ENCODE data around the gene DNAJA2. TPM values are rescaled to one million over a fixed set of nuclear protein-coding genes. Genes with fewer than 3 reads are reported as not detected.

DNAJA2 gene
- total and polyA plus RNA-seq, 2 of the 8 experiments (the other 6 are each of a cell fraction or from before 2014, with no cell fraction given): 9.4 to 93.8 TPM

- DNase-seq (ENCODE audit: low read depth in 1 of 2, low spot score in 2 of 2): no peak
- H3K36me3 ChIP-seq (ENCODE audit: control insufficient read depth in 2 of 4, insufficient read depth in 4 of 4, low read length in 3 of 4): peaks cover 27 to 72% (median 38%) of the 10 kb centered on the region in 4 experiments
These were observed 3.4 kb downstream of the DNAJA2 start for GRCh38 chr16:46970089-46970488.

More at GRCh38 chr16:46970089-46970488, 3.4 kb downstream of the DNAJA2 start:
- no peak overlapping the region for H3K27ac ChIP-seq (ENCODE audit: low read depth, low read length)
- H3K27me3 ChIP-seq (replicated peaks in 1 of 4; ENCODE audit: control insufficient read depth in 3 of 4, extremely low read depth in 1 of 4, insufficient read depth in 3 of 4, low read length in 3 of 4): no peaks in the 10 kb centered on the region
- H2AFZ ChIP-seq (ENCODE audit: low read length): no peak overlapping the region
- H3K4ac ChIP-seq (replicated peaks; ENCODE audit: insufficient read length, low read depth, low read length): no peak overlapping the region
- H2BK12ac ChIP-seq (ENCODE audit: low read depth, low read length): no peak overlapping the region
- H2BK20ac ChIP-seq (ENCODE audit: low read length): no peak overlapping the region
- no peak overlapping the region for H2AK5ac ChIP-seq (ENCODE audit: low read depth, low read length)
- no peak overlapping the region for H3K9ac ChIP-seq (replicated peaks in 1 of 4; ENCODE audit: extremely low read depth in 1 of 4, low read depth in 3 of 4, low read length in 3 of 4)
- no peak for FAIRE-seq
- peaks cover 7% of the 10 kb centered on the region; the same call in 1 of the 2 replicates for H3K79me1 ChIP-seq (ENCODE audit: low read depth, low read length)
- H3K18ac ChIP-seq (ENCODE audit: extremely low read depth, low read length): no peak overlapping the region
- TF ChIP-seq NRF1 (IDR thresholded peaks at IDR 0.05; ENCODE audit: low read depth, low read length): no peak
- no peak for TF ChIP-seq ASH2L (IDR thresholded peaks at IDR 0.05; ENCODE audit: low read length)
- TF ChIP-seq EZH2 (IDR thresholded peaks at IDR 0.05; ENCODE audit: low read depth, low read length, severe bottlenecking): no peak
- TF ChIP-seq CEBPB (IDR thresholded peaks at IDR 0.05; ENCODE audit: low read depth, low read length): no peak
- peaks cover 2 to 8% (median 4%) of the 10 kb centered on the region in 4 experiments; a peak in 4 of 7 replicates for H3K4me1 ChIP-seq (replicated peaks in 1 of 4; ENCODE audit: control insufficient read depth in 3 of 4, insufficient read depth in 4 of 4, low read length in 3 of 4)
- no peak overlapping the region for H4K8ac ChIP-seq (ENCODE audit: extremely low read depth, insufficient read depth, low read length)
- no peak overlapping the region for H2BK5ac ChIP-seq (ENCODE audit: low read depth, low read length)
- no peak overlapping the region for H4K5ac ChIP-seq (ENCODE audit: insufficient read length, low read depth, low read length)
- H3K79me2 ChIP-seq (ENCODE audit: control insufficient read depth in 1 of 2, insufficient read depth in 2 of 2, low read length in 2 of 2): peaks cover 6 to 55% of the 10 kb centered on the region in 2 experiments; a peak in 3 of 4 replicates
- H3K4me3 ChIP-seq (ENCODE audit: extremely low read depth in 1 of 4, insufficient read depth in 2 of 4, low read depth in 3 of 4, low read length in 4 of 4): no peak overlapping the region
- CTCF ChIA-PET (ENCODE audit: partially characterized antibody): interaction anchor here (0.6 to 1.2 kb wide), 3 partner anchors 24 to 65 kb away, joined by 3 read pairs; no protein-coding TSS in a partner anchor
- no peaks in the 10 kb centered on the region for H3K9me3 ChIP-seq (ENCODE audit: insufficient read depth in 2 of 2, low read depth in 1 of 2, low read length in 1 of 2)
- no peak overlapping the region for H3K56ac ChIP-seq (replicated peaks; ENCODE audit: insufficient read length, low read depth, low read length)
- H3K23ac ChIP-seq (ENCODE audit: insufficient read length): no peak overlapping the region
- 87% methylated on average over 2 of the region's 2 CpGs; no CpG with 5 or more reads in 1 of the 2 experiments for WGBS, 2 experiments (ENCODE audit: extremely low coverage in 1 of 2, insufficient coverage in 1 of 2, insufficient read length in 1 of 2, insufficient replicate concordance in 2 of 2, low coverage in 1 of 2, low lambda C conversion rate in 2 of 2, missing lambda C conversion rate in 1 of 2)
- H2BK120ac ChIP-seq (replicated peaks; ENCODE audit: low read depth, low read length): no peak overlapping the region
- H4K20me1 ChIP-seq (replicated peaks in 1 of 2; ENCODE audit: control insufficient read depth in 1 of 2, insufficient read depth in 2 of 2, low read length in 2 of 2): peaks cover 0 to 1% of the 10 kb centered on the region in 2 experiments
- peaks cover 5% of the 10 kb centered on the region for H3K23me2 ChIP-seq (ENCODE audit: low read depth, low read length)
- no peak overlapping the region for H3K14ac ChIP-seq (ENCODE audit: insufficient read length)
- no peak overlapping the region for H3K4me2 ChIP-seq (ENCODE audit: insufficient read depth in 1 of 2, low read depth in 2 of 2, low read length in 2 of 2)
- POLR2A ChIA-PET (ENCODE audit: partially characterized antibody): interaction anchor here (0.7 to 3.1 kb wide), 4 partner anchors 8 to 79 kb away, joined by 3 to 19 read pairs (median 4); no protein-coding TSS in a partner anchor
- H4K91ac ChIP-seq (replicated peaks; ENCODE audit: insufficient read length, low read length): no peak overlapping the region
- no peak overlapping the region for H2BK15ac ChIP-seq (ENCODE audit: low read length)

Measured in H1 (cell line).